ENCODE data around the gene MYBPH. TPM values are rescaled to one million over a fixed set of nuclear protein-coding genes. Genes with fewer than 3 reads are reported as not detected.

The MYBPH gene
- total and polyA plus RNA-seq, 2 of the 13 experiments (the other 11 are each of a cell fraction or from before 2014, with no cell fraction given) = not detected

DNA sequence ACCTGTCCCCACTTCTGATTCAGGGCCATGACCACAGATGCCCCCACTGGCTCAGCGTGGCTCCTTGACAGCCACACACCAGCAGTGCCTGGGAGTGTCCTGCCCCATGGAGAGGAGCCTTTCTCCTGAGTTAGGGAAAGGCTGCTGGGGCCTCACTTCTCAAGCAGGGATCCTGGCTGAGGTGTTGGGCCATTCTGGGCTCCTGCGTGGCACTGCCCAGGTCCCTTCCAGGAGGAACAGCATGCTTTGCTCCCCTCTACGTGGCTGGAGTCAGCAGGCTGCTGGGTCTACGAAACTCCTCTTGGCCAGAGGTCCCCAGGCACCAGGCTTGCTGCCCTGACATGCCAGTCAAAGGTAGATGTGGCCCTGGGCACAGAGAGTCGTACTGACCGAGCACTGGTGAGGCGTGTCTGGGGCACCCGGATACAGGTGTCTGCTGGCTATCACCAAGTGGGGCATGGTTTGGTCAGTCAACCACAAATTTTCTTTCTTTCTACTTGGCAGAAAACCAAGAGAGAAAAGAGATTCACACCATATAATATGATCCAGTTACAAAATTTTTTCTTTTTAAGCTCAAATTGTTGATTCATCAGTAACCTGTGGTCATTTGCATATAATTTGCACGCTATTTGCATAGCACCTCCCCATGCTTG lies 44.0 kb downstream of the MYBPH start:
- ChIA-PET CTCF (ENCODE audit: low intra/inter-chr PET ratio, low total read pairs) (no interaction called here), POLR2A (no interaction called here)
- Histone ChIP-seq H3K27me3 (ENCODE audit: control insufficient read depth in 1 of 2, insufficient read depth in 2 of 2, low read length in 2 of 2) (peaks cover 6 to 27% of the 10 kb centered on the region in 2 experiments; a peak in 4 of 5 replicates), H3K9me3 (ENCODE audit: low read length) (no peaks in the 10 kb centered on the region), H3K4me3 (replicated peaks in 1 of 3; ENCODE audit: insufficient read depth in 1 of 3, low read depth in 2 of 3, low read length in 3 of 3) (no peak overlapping the region), H3K4me1 (ENCODE audit: insufficient read depth, low read length) (peaks cover 23% of the 10 kb centered on the region; the same call in 1 of the 2 replicates), H3K36me3 (replicated peaks in 1 of 2; ENCODE audit: control insufficient read depth in 1 of 2, insufficient read depth in 2 of 2, low read length in 2 of 2) (no peaks in the 10 kb centered on the region), H3K9ac (ENCODE audit: insufficient read depth, low read depth, low read length) (no peak overlapping the region), H3K79me2 (ENCODE audit: insufficient read depth, low read length) (no peaks in the 10 kb centered on the region), H3K4me2 (ENCODE audit: low read depth, low read length) (no peak overlapping the region), H4K20me1 (ENCODE audit: insufficient read depth, low read length) (no peaks in the 10 kb centered on the region), H2AFZ (ENCODE audit: low read length) (no peak overlapping the region), H3K27ac (ENCODE audit: extremely low read length, insufficient read depth, low read length) (no peak overlapping the region)
- in situ Hi-C loops (cut with HindIII; ENCODE audit: extremely low pct_ligation_motif_present, low pct_unique_long_range_greater_than_20kb) = no loop called here
- 54% methylated on average over 3 of the region's 9 CpGs for WGBS (ENCODE audit: low lambda C conversion rate)
- intact Hi-C loops (cut with micrococcal nuclease; ENCODE audit: unreplicated experiment) = no loop called here
- FAIRE-seq = no peak
- TF ChIP-seq MAFK (conservative IDR thresholded peaks at IDR 0.05 in 1 of 2, IDR thresholded peaks at IDR 0.05 in 1 of 2; ENCODE audit: low read length in 2 of 2) (no peak), BRCA1 (CRISPR knock-in tag; IDR thresholded peaks at IDR 0.05) (no peak), ZNF335 (CRISPR knock-in tag; IDR thresholded peaks at IDR 0.05) (no peak), ZSCAN30 (CRISPR knock-in tag; IDR thresholded peaks at IDR 0.05) (no peak), CENPX (CRISPR knock-in tag; IDR thresholded peaks at IDR 0.05) (no peak), EHMT2 (IDR thresholded peaks at IDR 0.05; ENCODE audit: borderline replicate concordance, low read depth, low read length) (no peak), ATM (IDR thresholded peaks at IDR 0.05; ENCODE audit: borderline replicate concordance) (no peak)
- TF ChIP-seq, protein P1, sequence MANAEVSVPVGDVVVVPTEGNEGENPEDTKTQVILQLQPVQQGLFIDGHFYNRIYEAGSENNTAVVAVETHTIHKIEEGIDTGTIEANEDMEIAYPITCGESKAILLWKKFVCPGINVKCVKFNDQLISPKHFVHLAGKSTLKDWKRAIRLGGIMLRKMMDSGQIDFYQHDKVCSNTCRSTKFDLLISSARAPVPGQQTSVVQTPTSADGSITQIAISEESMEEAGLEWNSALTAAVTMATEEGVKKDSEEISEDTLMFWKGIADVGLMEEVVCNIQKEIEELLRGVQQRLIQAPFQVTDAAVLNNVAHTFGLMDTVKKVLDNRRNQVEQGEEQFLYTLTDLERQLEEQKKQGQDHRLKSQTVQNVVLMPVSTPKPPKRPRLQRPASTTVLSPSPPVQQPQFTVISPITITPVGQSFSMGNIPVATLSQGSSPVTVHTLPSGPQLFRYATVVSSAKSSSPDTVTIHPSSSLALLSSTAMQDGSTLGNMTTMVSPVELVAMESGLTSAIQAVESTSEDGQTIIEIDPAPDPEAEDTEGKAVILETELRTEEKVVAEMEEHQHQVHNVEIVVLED (CRISPR knock-in tag; IDR thresholded peaks at IDR 0.05; ENCODE audit: borderline replicate concordance) = no peak
- TF ChIP-seq, protein P2, sequence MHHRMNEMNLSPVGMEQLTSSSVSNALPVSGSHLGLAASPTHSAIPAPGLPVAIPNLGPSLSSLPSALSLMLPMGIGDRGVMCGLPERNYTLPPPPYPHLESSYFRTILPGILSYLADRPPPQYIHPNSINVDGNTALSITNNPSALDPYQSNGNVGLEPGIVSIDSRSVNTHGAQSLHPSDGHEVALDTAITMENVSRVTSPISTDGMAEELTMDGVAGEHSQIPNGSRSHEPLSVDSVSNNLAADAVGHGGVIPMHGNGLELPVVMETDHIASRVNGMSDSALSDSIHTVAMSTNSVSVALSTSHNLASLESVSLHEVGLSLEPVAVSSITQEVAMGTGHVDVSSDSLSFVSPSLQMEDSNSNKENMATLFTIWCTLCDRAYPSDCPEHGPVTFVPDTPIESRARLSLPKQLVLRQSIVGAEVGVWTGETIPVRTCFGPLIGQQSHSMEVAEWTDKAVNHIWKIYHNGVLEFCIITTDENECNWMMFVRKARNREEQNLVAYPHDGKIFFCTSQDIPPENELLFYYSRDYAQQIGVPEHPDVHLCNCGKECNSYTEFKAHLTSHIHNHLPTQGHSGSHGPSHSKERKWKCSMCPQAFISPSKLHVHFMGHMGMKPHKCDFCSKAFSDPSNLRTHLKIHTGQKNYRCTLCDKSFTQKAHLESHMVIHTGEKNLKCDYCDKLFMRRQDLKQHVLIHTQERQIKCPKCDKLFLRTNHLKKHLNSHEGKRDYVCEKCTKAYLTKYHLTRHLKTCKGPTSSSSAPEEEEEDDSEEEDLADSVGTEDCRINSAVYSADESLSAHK (CRISPR knock-in tag; IDR thresholded peaks at IDR 0.05; ENCODE audit: borderline replicate concordance) = no peak
- TF ChIP-seq, protein P3, sequence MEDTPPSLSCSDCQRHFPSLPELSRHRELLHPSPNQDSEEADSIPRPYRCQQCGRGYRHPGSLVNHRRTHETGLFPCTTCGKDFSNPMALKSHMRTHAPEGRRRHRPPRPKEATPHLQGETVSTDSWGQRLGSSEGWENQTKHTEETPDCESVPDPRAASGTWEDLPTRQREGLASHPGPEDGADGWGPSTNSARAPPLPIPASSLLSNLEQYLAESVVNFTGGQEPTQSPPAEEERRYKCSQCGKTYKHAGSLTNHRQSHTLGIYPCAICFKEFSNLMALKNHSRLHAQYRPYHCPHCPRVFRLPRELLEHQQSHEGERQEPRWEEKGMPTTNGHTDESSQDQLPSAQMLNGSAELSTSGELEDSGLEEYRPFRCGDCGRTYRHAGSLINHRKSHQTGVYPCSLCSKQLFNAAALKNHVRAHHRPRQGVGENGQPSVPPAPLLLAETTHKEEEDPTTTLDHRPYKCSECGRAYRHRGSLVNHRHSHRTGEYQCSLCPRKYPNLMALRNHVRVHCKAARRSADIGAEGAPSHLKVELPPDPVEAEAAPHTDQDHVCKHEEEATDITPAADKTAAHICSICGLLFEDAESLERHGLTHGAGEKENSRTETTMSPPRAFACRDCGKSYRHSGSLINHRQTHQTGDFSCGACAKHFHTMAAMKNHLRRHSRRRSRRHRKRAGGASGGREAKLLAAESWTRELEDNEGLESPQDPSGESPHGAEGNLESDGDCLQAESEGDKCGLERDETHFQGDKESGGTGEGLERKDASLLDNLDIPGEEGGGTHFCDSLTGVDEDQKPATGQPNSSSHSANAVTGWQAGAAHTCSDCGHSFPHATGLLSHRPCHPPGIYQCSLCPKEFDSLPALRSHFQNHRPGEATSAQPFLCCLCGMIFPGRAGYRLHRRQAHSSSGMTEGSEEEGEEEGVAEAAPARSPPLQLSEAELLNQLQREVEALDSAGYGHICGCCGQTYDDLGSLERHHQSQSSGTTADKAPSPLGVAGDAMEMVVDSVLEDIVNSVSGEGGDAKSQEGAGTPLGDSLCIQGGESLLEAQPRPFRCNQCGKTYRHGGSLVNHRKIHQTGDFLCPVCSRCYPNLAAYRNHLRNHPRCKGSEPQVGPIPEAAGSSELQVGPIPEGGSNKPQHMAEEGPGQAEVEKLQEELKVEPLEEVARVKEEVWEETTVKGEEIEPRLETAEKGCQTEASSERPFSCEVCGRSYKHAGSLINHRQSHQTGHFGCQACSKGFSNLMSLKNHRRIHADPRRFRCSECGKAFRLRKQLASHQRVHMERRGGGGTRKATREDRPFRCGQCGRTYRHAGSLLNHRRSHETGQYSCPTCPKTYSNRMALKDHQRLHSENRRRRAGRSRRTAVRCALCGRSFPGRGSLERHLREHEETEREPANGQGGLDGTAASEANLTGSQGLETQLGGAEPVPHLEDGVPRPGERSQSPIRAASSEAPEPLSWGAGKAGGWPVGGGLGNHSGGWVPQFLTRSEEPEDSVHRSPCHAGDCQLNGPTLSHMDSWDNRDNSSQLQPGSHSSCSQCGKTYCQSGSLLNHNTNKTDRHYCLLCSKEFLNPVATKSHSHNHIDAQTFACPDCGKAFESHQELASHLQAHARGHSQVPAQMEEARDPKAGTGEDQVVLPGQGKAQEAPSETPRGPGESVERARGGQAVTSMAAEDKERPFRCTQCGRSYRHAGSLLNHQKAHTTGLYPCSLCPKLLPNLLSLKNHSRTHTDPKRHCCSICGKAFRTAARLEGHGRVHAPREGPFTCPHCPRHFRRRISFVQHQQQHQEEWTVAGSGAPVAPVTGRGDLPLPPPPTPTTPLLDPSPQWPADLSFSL (CRISPR knock-in tag; IDR thresholded peaks at IDR 0.05) = no peak
- TF ChIP-seq, protein P4, sequence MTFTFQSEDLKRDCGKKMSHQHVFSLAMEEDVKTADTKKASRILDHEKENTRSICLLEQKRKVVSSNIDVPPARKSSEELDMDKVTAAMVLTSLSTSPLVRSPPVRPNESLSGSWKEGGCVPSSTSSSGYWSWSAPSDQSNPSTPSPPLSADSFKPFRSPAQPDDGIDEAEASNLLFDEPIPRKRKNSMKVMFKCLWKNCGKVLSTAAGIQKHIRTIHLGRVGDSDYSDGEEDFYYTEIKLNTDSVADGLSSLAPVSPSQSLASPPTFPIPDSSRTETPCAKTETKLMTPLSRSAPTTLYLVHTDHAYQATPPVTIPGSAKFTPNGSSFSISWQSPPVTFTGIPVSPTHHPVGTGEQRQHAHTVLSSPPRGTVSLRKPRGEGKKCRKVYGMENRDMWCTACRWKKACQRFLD (CRISPR knock-in tag; IDR thresholded peaks at IDR 0.05; ENCODE audit: borderline replicate concordance) = no peak
- no peak for DNase-seq (ENCODE audit: low spot score)
- no TSS peak for BruUV-seq (replicated peaks)
- no peak for ATAC-seq

Data from HepG2 (cell line).